HFF-Myc (cell line): ENCODE data around the gene AGAP1.
A peak's percentile ranks its signal among the peaks of the same experiment; 100 is the strongest.

Source experiments
- DNase-seq: peaks from one replicate; pipeline ENCODE4 v3.0.0-alpha.2; 2011; ENCODE audit warnings: low read depth; ENCODE audit errors: extremely low read depth
- H3K4me3 ChIP-seq: replicated peaks from 2 replicates; pipeline ENCODE4 v1.5.1; 2011; ENCODE audit warnings: low read depth, mild to moderate bottlenecking, control low read depth, low read length
- CTCF ChIP-seq: IDR thresholded peaks from 2 replicates; pipeline ENCODE4 v1.5.1; 2012; ENCODE audit warnings: mild to moderate bottlenecking, low read depth, low read length, control low read depth; ENCODE audit errors: missing control alignments

Gene AGAP1

GRCh38 chr2:235637896-235638295, 144.1 kb downstream of the AGAP1 start:
- no peak for TF ChIP-seq CTCF
- no peak overlapping the region for H3K4me3 ChIP-seq
- no peak for DNase-seq

GRCh38 chr2:235638541-235639427, 144.9 kb downstream of the AGAP1 start:
- TF ChIP-seq CTCF: peak; percentile 18
- no peak overlapping the region for H3K4me3 ChIP-seq
- DNase-seq: no peak

- H3K4me3 ChIP-seq: no peak overlapping the region
- peak; percentile 98 for DNase-seq
- TF ChIP-seq CTCF: no peak
Measured at GRCh38 chr2:235639428-235639773, 145.6 kb downstream of the AGAP1 start.

GRCh38 chr2:235639885-235640284, 146.0 kb downstream of the AGAP1 start:
- no peak for TF ChIP-seq CTCF
- no peak for DNase-seq
- H3K4me3 ChIP-seq: no peak overlapping the region

GRCh38 chr2:235640377-235640776, 146.5 kb downstream of the AGAP1 start:
- DNase-seq: no peak
- TF ChIP-seq CTCF: no peak

GRCh38 chr2:235640926-235641723, 147.3 kb downstream of the AGAP1 start:
- no peak for TF ChIP-seq CTCF
- no peak for DNase-seq
- H3K4me3 ChIP-seq: no peak overlapping the region

More at GRCh38 chr2:235640377-235640776, 146.5 kb downstream of the AGAP1 start:
- H3K4me3 ChIP-seq: no peak overlapping the region
